PC-9 (cell line): ENCODE measurements around the gene BNIP3.

ENCODE experiments used
- EZH2 ChIP-seq: fragments of 200-600 bp; sonication (generic); IDR thresholded peaks from 2 replicates; pipeline ENCODE4 v1.8.0; 2017; ENCODE audit warnings: antibody characterized with exemption, low read depth
- TF ChIP-seq, protein P1 (sequence below): fragments of 200-600 bp; sonication (generic); conservative IDR thresholded peaks from 2 replicates; pipeline ENCODE4 v1.6.1; 2017; ENCODE audit warnings: mixed run types, antibody characterized with exemption, mild to moderate bottlenecking, moderate library complexity

DNA sequence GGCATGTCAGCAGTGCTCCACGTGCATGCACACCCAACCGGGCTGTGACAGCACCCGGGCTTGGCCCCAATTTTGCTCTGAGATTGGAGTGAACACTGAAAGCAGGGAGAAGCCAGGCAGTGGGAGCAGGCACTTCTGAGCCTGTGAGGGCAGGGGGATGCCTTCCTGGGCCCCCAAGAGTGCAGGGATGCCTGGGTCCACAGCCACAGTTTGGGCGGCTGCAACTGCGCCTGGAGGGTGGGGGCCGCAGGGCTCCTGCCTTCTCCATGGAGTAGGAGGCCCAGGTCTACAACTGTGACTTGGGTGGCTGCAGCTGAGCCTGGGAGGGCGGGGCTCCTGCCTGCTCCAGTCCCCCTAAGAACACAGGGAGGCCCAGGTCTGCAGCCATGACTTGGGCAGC lies 37.6 kb upstream of the BNIP3 start:
- no peak for TF ChIP-seq EZH2
- TF ChIP-seq, protein P1, sequence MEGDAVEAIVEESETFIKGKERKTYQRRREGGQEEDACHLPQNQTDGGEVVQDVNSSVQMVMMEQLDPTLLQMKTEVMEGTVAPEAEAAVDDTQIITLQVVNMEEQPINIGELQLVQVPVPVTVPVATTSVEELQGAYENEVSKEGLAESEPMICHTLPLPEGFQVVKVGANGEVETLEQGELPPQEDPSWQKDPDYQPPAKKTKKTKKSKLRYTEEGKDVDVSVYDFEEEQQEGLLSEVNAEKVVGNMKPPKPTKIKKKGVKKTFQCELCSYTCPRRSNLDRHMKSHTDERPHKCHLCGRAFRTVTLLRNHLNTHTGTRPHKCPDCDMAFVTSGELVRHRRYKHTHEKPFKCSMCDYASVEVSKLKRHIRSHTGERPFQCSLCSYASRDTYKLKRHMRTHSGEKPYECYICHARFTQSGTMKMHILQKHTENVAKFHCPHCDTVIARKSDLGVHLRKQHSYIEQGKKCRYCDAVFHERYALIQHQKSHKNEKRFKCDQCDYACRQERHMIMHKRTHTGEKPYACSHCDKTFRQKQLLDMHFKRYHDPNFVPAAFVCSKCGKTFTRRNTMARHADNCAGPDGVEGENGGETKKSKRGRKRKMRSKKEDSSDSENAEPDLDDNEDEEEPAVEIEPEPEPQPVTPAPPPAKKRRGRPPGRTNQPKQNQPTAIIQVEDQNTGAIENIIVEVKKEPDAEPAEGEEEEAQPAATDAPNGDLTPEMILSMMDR, result no peak
